ENCODE data around the gene ONECUT3.

Gene ONECUT3

GRCh38 chr19:1817553-1818179 lies 64.4 kb downstream of the ONECUT3 start:
- Histone ChIP-seq H3K4ac (ENCODE audit: low read length) (no peak overlapping the region), H2BK12ac (ENCODE audit: low read length) (no peak overlapping the region), H3K4me3 (ENCODE audit: low read length in 2 of 2) (no peak overlapping the region), H3K4me2 (ENCODE audit: insufficient read depth, low read length, poor library complexity, severe bottlenecking) (no peak overlapping the region), H3K9me3 (replicated peaks in 1 of 2; ENCODE audit: control insufficient read depth in 2 of 2, insufficient read depth in 1 of 2, low read depth in 1 of 2, low read length in 2 of 2) (peaks cover 0 to 3% of the 10 kb centered on the region in 2 donors), H2AFZ (ENCODE audit: low read length) (no peak overlapping the region), H3K23ac (ENCODE audit: low read depth, low read length, poor library complexity) (peak overlapping the region; percentile 5), H3K36me3 (replicated peaks in 1 of 2; ENCODE audit: control insufficient read depth in 2 of 2, insufficient read depth in 2 of 2, low read length in 2 of 2) (peaks cover 36 to 66% of the 10 kb centered on the region in 2 donors), H4K8ac (ENCODE audit: low read depth, low read length) (no peak overlapping the region), H3K27me3 (ENCODE audit: control insufficient read depth in 3 of 3, insufficient read depth in 3 of 3, low read depth in 1 of 3, low read length in 3 of 3) (no peaks in the 10 kb centered on the region), H3K9ac (ENCODE audit: low read depth, low read length, poor library complexity) (no peak overlapping the region), H2BK15ac (ENCODE audit: low read length) (no peak overlapping the region), H3K4me1 (ENCODE audit: control insufficient read depth in 2 of 2, insufficient read depth in 1 of 2, low read depth in 1 of 2, low read length in 2 of 2) (peaks cover 0 to 6% of the 10 kb centered on the region in 2 donors), H3K27ac (replicated peaks; ENCODE audit: low read length) (no peak overlapping the region), H3K14ac (ENCODE audit: low read length) (no peak overlapping the region), H2BK5ac (ENCODE audit: low read length) (no peak overlapping the region), H2AK5ac (ENCODE audit: low read depth, low read length) (no peak overlapping the region), H3K18ac (ENCODE audit: low read length) (no peak overlapping the region), H2BK120ac (ENCODE audit: low read depth, low read length) (no peak overlapping the region), H4K91ac (ENCODE audit: low read depth, low read length, poor library complexity) (no peak overlapping the region), H3K79me1 (ENCODE audit: low read depth, low read length) (peaks cover 2% of the 10 kb centered on the region)
- no CpG with 5 or more reads among the region's 25 CpGs for WGBS, 2 donors (ENCODE audit: extremely low coverage in 2 of 2, insufficient read length in 2 of 2, insufficient replicate concordance in 1 of 2)
- DNase-seq (ENCODE audit: low spot score): no peak

GRCh38 chr19:1818549-1819195 lies 65.4 kb downstream of the ONECUT3 start:
- Histone ChIP-seq H4K8ac (ENCODE audit: low read depth, low read length) (no peak overlapping the region), H3K14ac (ENCODE audit: low read length) (no peak overlapping the region), H2AFZ (ENCODE audit: low read length) (no peak overlapping the region), H3K23ac (ENCODE audit: low read depth, low read length, poor library complexity) (peak overlapping the region; percentile 55), H4K91ac (ENCODE audit: low read depth, low read length, poor library complexity) (no peak overlapping the region), H2BK120ac (ENCODE audit: low read depth, low read length) (no peak overlapping the region), H2AK5ac (ENCODE audit: low read depth, low read length) (no peak overlapping the region), H2BK15ac (ENCODE audit: low read length) (no peak overlapping the region), H3K4me2 (ENCODE audit: insufficient read depth, low read length, poor library complexity, severe bottlenecking) (no peak overlapping the region), H2BK5ac (ENCODE audit: low read length) (no peak overlapping the region), H3K18ac (ENCODE audit: low read length) (no peak overlapping the region), H3K36me3 (replicated peaks in 1 of 2; ENCODE audit: control insufficient read depth in 2 of 2, insufficient read depth in 2 of 2, low read length in 2 of 2) (peaks cover 38 to 75% of the 10 kb centered on the region in 2 donors), H3K9me3 (replicated peaks in 1 of 2; ENCODE audit: control insufficient read depth in 2 of 2, insufficient read depth in 1 of 2, low read depth in 1 of 2, low read length in 2 of 2) (peaks cover 0 to 3% of the 10 kb centered on the region in 2 donors), H3K27me3 (ENCODE audit: control insufficient read depth in 3 of 3, insufficient read depth in 3 of 3, low read depth in 1 of 3, low read length in 3 of 3) (no peaks in the 10 kb centered on the region), H3K79me1 (ENCODE audit: low read depth, low read length) (peaks cover 7% of the 10 kb centered on the region), H3K4ac (ENCODE audit: low read length) (no peak overlapping the region), H3K4me3 (ENCODE audit: low read length in 2 of 2) (no peak overlapping the region), H3K4me1 (ENCODE audit: control insufficient read depth in 2 of 2, insufficient read depth in 1 of 2, low read depth in 1 of 2, low read length in 2 of 2) (no peaks in the 10 kb centered on the region), H3K27ac (replicated peaks; ENCODE audit: low read length) (no peak overlapping the region), H3K9ac (ENCODE audit: low read depth, low read length, poor library complexity) (no peak overlapping the region), H2BK12ac (ENCODE audit: low read length) (no peak overlapping the region)
- DNase-seq (ENCODE audit: low spot score): no peak
- no CpG with 5 or more reads among the region's 33 CpGs for WGBS, 2 donors (ENCODE audit: extremely low coverage in 2 of 2, insufficient read length in 2 of 2, insufficient replicate concordance in 1 of 2)

- H2BK5ac ChIP-seq (ENCODE audit: low read length): no peak overlapping the region
- no peak overlapping the region for H2BK120ac ChIP-seq (ENCODE audit: low read depth, low read length)
- H3K27me3 ChIP-seq (ENCODE audit: control insufficient read depth in 3 of 3, insufficient read depth in 3 of 3, low read depth in 1 of 3, low read length in 3 of 3): no peaks in the 10 kb centered on the region
- no peak overlapping the region for H2AFZ ChIP-seq (ENCODE audit: low read length)
- WGBS, 2 donors (ENCODE audit: extremely low coverage in 2 of 2, insufficient read length in 2 of 2, insufficient replicate concordance in 1 of 2): no CpG with 5 or more reads among the region's 43 CpGs
- no peak for DNase-seq (ENCODE audit: low spot score)
- H2AK5ac ChIP-seq (ENCODE audit: low read depth, low read length): no peak overlapping the region
- no peak overlapping the region for H3K4me3 ChIP-seq (ENCODE audit: low read length in 2 of 2)
- H3K4me1 ChIP-seq (ENCODE audit: control insufficient read depth in 2 of 2, insufficient read depth in 1 of 2, low read depth in 1 of 2, low read length in 2 of 2): no peaks in the 10 kb centered on the region
- H4K8ac ChIP-seq (ENCODE audit: low read depth, low read length): no peak overlapping the region
- H4K91ac ChIP-seq (ENCODE audit: low read depth, low read length, poor library complexity): no peak overlapping the region
- H3K36me3 ChIP-seq (replicated peaks in 1 of 2; ENCODE audit: control insufficient read depth in 2 of 2, insufficient read depth in 2 of 2, low read length in 2 of 2): peaks cover 41 to 85% of the 10 kb centered on the region in 2 donors
- H3K4me2 ChIP-seq (ENCODE audit: insufficient read depth, low read length, poor library complexity, severe bottlenecking): peak overlapping the region; percentile 11
- no peak overlapping the region for H2BK12ac ChIP-seq (ENCODE audit: low read length)
- H2BK15ac ChIP-seq (ENCODE audit: low read length): no peak overlapping the region
- H3K4ac ChIP-seq (ENCODE audit: low read length): no peak overlapping the region
- no peak overlapping the region for H3K27ac ChIP-seq (replicated peaks; ENCODE audit: low read length)
- peak overlapping the region; percentile 56 for H3K14ac ChIP-seq (ENCODE audit: low read length)
- peak overlapping the region; percentile 44 for H3K9ac ChIP-seq (ENCODE audit: low read depth, low read length, poor library complexity)
- H3K23ac ChIP-seq (ENCODE audit: low read depth, low read length, poor library complexity): no peak overlapping the region
- peaks cover 0 to 2% of the 10 kb centered on the region in 2 donors for H3K9me3 ChIP-seq (replicated peaks in 1 of 2; ENCODE audit: control insufficient read depth in 2 of 2, insufficient read depth in 1 of 2, low read depth in 1 of 2, low read length in 2 of 2)
- H3K79me1 ChIP-seq (ENCODE audit: low read depth, low read length): peaks cover 13% of the 10 kb centered on the region
- no peak overlapping the region for H3K18ac ChIP-seq (ENCODE audit: low read length)
These were observed 66.3 kb downstream of the ONECUT3 start for GRCh38 chr19:1819341-1820255.

GRCh38 chr19:1822210-1822609 lies 68.9 kb downstream of the ONECUT3 start:
- H3K36me3 ChIP-seq (replicated peaks in 1 of 2; ENCODE audit: control insufficient read depth in 2 of 2, insufficient read depth in 2 of 2, low read length in 2 of 2): peaks cover 32 to 85% of the 10 kb centered on the region in 2 donors
- H3K4me3 ChIP-seq (ENCODE audit: low read length in 2 of 2): no peak overlapping the region
- no peak overlapping the region for H3K27ac ChIP-seq (replicated peaks; ENCODE audit: low read length)
- H4K91ac ChIP-seq (ENCODE audit: low read depth, low read length, poor library complexity): no peak overlapping the region
- no CpG with 5 or more reads among the region's 19 CpGs for WGBS, 2 donors (ENCODE audit: extremely low coverage in 2 of 2, insufficient read length in 2 of 2, insufficient replicate concordance in 1 of 2)
- no peak overlapping the region for H2AFZ ChIP-seq (ENCODE audit: low read length)
- H3K4me2 ChIP-seq (ENCODE audit: insufficient read depth, low read length, poor library complexity, severe bottlenecking): no peak overlapping the region
- H3K9ac ChIP-seq (ENCODE audit: low read depth, low read length, poor library complexity): no peak overlapping the region
- peak overlapping the region; percentile 41 for H2BK12ac ChIP-seq (ENCODE audit: low read length)
- H3K23ac ChIP-seq (ENCODE audit: low read depth, low read length, poor library complexity): no peak overlapping the region
- H3K27me3 ChIP-seq (ENCODE audit: control insufficient read depth in 3 of 3, insufficient read depth in 3 of 3, low read depth in 1 of 3, low read length in 3 of 3): no peaks in the 10 kb centered on the region
- peaks cover 3 to 6% of the 10 kb centered on the region in 2 donors for H3K4me1 ChIP-seq (ENCODE audit: control insufficient read depth in 2 of 2, insufficient read depth in 1 of 2, low read depth in 1 of 2, low read length in 2 of 2)
- H3K14ac ChIP-seq (ENCODE audit: low read length): no peak overlapping the region
- no peak overlapping the region for H2BK120ac ChIP-seq (ENCODE audit: low read depth, low read length)
- H3K18ac ChIP-seq (ENCODE audit: low read length): no peak overlapping the region
- no peak overlapping the region for H4K8ac ChIP-seq (ENCODE audit: low read depth, low read length)
- no peak for DNase-seq (ENCODE audit: low spot score)
- no peak overlapping the region for H2BK15ac ChIP-seq (ENCODE audit: low read length)
- no peak overlapping the region for H2AK5ac ChIP-seq (ENCODE audit: low read depth, low read length)
- peaks cover 17% of the 10 kb centered on the region for H3K79me1 ChIP-seq (ENCODE audit: low read depth, low read length)
- H2BK5ac ChIP-seq (ENCODE audit: low read length): no peak overlapping the region
- H3K9me3 ChIP-seq (replicated peaks in 1 of 2; ENCODE audit: control insufficient read depth in 2 of 2, insufficient read depth in 1 of 2, low read depth in 1 of 2, low read length in 2 of 2): no peaks in the 10 kb centered on the region
- no peak overlapping the region for H3K4ac ChIP-seq (ENCODE audit: low read length)

Data from neuronal stem cell (in vitro differentiated cells).